GM21423 (cell line): ENCODE results near the gene TBC1D2B.
A peak's percentile ranks its signal among the peaks of the same experiment; 100 is the strongest.
"Not testable (repeated sequence)": the region's sequence is repeated elsewhere in the genome, so short reads cannot be mapped to it uniquely, and the experiment has no call there.

Source experiments
- ATAC-seq: cut with Tn5 transposase; IDR thresholded peaks from one replicate; pipeline ENCODE4 v1.9.1; 2021; ENCODE audit warnings: mild to moderate bottlenecking, moderate library complexity; ENCODE audit not compliant: unreplicated experiment

Gene TBC1D2B

GRCh38 chr15:78004919-78005634 lies 72.4 kb downstream of the TBC1D2B start:
- no peak for ATAC-seq

GRCh38 chr15:78004222-78004727 lies 73.2 kb downstream of the TBC1D2B start:
- ATAC-seq = no peak

GRCh38 chr15:78003539-78004008 lies 73.9 kb downstream of the TBC1D2B start:
- no peak for ATAC-seq

GRCh38 chr15:78002996-78003395 lies 74.5 kb downstream of the TBC1D2B start:
- ATAC-seq = no peak

GRCh38 chr15:78001656-78002055 lies 75.9 kb downstream of the TBC1D2B start:
- ATAC-seq = no peak

GRCh38 chr15:78000927-78001249 lies 76.6 kb downstream of the TBC1D2B start:
- no peak for ATAC-seq

- no peak for ATAC-seq
These were observed 77.2 kb downstream of the TBC1D2B start for GRCh38 chr15:78000091-78000926.

- ATAC-seq = no peak
These were observed 78.0 kb downstream of the TBC1D2B start for GRCh38 chr15:77999486-77999885.

GRCh38 chr15:77998592-77998991 lies 78.9 kb downstream of the TBC1D2B start:
- no peak for ATAC-seq

GRCh38 chr15:77997761-77998554 lies 79.6 kb downstream of the TBC1D2B start:
- not testable (repeated sequence) for ATAC-seq

GRCh38 chr15:77997221-77997620 lies 80.3 kb downstream of the TBC1D2B start:
- not testable (repeated sequence) for ATAC-seq

- not testable (repeated sequence) for ATAC-seq
These were observed 80.8 kb downstream of the TBC1D2B start for GRCh38 chr15:77996713-77997171.

- ATAC-seq = not testable (repeated sequence)
These were observed 81.3 kb downstream of the TBC1D2B start for GRCh38 chr15:77996226-77996625.

GRCh38 chr15:77995537-77995918 lies 82.0 kb downstream of the TBC1D2B start:
- ATAC-seq = not testable (repeated sequence)

GRCh38 chr15:77994893-77995536 lies 82.5 kb downstream of the TBC1D2B start:
- not testable (repeated sequence) for ATAC-seq

GRCh38 chr15:77993970-77994693 lies 83.4 kb downstream of the TBC1D2B start:
- peak; percentile 83 for ATAC-seq

GRCh38 chr15:77993374-77993911 lies 84.1 kb downstream of the TBC1D2B start:
- no peak for ATAC-seq

GRCh38 chr15:77992356-77993222 lies 84.9 kb downstream of the TBC1D2B start:
- ATAC-seq = no peak
